HG02571 (cell line): ENCODE results near the gene NINJ1.
"Not testable (repeated sequence)": the region's sequence is repeated elsewhere in the genome, so short reads cannot be mapped to it uniquely, and the experiment has no call there.

Experiments used
- ATAC-seq: cut with Tn5 transposase; IDR thresholded peaks from one replicate; pipeline ENCODE4 v1.9.1; 2021; ENCODE audit warnings: mild to moderate bottlenecking, moderate library complexity; ENCODE audit not compliant: unreplicated experiment

NINJ1 gene

DNA sequence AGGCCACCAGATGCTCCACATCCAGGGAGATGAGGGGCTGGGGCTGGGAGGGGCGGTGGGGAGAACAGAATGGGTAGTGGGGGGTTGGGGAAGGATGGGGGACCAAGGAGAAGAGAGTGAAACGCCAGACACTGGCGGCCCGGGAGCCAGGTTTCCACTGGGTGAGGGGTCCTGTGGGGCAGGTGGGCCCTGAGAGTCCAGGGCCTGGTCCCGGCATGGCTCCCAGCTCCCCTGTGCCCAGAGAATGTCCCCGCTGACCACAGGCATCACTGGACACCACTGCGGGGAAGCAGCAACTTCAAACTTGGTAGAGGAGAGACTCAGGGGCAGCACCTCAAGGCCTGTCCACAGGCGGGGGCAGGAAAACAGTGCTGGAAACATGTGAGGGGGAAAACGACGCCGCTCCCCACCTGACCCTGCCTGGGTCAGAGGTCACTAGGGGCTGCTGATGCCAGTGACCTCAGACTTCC, 13.2 kb downstream of the NINJ1 start:
- no peak for ATAC-seq

DNA sequence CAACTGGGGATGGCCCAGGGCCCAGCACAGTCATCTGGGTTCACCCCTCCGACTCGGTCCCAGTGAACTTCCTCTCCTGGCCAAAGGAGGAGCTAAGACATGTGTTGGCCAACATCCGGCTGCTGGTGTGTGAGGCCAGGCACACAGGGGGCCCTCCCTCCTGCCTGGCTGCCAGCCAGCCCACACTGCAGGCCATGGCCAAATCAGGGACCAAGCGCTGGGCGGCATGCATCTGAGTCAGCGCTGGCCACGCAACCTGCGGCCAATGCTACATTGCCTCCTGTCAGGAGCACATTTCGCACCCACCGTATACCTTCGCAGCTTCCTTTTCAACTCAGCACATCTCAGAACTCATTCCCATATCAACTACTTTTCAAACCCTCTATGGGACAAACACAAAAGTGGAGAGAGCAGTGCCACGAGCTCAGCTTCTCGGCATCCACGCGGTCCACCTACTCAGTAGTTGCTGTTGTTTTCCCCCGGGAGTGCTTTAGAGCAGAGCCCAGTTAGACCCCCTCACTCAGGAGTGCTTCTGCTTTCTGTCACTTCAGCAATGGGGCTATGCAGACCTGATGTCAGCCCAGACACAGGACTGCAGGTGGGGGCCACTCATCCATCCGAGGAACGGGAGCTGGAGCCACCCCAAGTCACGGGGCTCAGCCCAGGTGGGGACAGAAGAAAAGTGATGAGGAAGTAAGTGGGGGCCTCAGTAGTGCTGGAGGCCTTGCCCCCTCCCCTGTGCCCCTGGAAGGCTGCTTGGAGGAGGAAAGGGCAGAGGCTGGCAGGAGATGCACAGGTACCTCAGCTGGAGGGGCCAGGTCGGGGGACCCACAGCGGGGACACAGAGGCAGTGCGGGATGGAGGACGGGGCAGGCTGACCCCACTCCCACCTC, 13.9 kb downstream of the NINJ1 start:
- peak; percentile 89 for ATAC-seq

DNA sequence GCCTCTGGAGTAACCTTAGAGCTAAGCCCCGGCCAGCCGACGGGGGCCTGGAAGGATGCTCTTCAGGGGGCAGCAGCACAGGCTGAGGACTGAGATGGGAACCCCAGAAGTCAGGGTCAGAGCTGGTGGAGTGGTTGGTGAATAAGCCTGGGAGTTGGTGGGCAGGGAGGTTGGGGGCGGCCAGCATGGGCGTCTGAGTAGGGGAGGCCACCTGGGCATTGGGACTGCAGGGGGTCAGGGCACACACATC, 14.4 kb downstream of the NINJ1 start:
- no peak for ATAC-seq

DNA sequence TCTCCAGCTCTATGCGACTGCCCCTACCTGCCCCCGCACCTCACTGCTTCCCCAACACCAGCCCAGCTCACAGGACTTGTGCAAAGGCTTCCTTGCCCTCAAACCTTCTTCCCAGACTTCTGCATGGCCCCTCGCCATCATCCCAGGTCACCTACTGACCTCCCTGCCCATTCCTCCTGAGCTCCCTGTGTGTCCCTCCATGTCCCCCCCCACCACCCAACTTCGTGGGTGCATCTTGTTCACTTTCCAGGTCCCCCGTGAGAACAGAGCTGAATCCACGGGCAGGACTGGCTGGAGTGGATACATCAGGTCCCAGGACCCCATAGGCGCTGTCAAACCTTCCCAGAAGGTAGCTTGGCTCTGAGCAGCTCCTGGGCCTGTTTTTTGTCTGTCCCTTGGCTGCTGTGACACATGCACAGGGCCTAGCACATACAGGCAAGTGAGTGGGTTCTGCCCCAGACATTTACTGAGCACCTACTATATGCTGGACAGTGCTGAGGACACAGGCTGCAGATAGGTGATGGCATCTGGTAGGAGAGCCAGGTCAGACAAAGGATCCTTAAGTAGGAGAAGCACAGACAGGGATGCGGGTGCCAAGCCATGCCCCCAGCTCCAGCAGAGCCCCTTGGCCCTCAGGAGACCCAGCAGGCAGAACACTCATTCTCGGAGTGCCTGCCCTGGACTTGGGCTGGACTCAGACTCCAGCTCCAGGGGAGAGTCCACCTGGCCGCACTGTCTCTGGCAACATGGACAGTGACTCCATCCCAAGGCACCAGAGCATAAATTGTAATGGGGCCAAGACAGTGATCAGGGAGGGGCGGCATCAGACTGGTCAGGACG, 15.0 kb downstream of the NINJ1 start:
- no peak for ATAC-seq

DNA sequence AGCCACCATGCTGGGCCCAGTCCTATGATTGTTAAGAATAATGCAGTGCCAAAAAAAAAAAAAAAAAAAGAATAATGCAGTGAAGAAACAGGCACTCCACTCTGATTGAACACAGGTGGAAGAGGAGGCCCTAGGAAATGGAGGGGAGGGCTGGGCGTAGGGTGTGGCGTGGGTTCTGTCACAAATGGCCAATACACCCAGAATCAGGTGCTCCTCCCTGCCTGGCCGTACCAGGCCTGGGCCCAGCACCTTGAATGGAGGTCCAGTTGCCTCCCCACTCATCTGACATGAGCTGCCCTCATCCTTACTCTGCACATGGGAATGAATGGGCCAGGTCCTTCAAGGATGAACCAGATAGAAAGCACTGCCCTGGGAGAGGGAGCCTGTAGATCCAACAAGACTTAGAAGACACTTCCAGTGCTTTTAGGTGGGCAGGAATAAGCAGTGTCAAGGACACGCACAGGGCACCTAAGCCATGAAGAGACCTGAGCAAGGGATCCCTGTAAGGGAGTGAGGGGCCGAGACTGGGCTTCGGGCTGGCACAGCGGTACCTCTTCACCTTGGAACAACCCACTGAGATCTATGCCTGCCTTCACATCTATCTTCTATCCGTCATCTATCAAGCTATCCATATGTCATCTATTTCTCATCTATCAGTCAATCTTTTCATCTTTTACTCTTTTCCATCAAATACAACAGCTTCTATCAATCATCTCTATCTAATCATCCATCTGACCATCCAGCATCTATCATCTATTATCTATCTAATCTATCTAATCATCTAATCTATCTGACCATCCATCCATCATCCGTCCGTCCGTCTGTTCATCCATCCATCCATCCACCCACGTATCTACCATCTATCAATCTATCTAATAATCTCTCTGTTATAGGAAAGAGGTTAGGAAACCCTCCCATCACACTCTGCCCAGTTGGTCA, 15.9 kb downstream of the NINJ1 start:
- ATAC-seq: no peak

DNA sequence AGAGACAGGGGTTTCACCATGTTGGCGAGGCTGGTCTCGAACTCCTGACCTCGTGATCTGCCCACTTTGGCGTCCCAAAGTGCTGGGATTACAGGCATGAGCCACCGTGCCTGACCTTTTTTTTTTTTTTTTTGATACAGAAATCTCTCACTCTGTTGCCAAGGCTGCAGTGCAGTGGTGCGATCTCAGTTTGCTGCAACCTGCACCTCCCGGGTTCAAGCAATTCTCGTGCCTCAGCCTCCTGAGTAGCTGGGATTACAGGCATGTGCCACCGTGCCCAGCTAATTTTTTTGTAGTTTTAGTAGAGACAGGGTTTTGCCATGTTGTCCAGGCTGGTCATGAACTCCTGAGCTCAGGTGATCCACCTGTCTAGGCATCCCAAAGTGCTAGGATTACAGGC, 16.5 kb downstream of the NINJ1 start:
- ATAC-seq: not testable (repeated sequence)

DNA sequence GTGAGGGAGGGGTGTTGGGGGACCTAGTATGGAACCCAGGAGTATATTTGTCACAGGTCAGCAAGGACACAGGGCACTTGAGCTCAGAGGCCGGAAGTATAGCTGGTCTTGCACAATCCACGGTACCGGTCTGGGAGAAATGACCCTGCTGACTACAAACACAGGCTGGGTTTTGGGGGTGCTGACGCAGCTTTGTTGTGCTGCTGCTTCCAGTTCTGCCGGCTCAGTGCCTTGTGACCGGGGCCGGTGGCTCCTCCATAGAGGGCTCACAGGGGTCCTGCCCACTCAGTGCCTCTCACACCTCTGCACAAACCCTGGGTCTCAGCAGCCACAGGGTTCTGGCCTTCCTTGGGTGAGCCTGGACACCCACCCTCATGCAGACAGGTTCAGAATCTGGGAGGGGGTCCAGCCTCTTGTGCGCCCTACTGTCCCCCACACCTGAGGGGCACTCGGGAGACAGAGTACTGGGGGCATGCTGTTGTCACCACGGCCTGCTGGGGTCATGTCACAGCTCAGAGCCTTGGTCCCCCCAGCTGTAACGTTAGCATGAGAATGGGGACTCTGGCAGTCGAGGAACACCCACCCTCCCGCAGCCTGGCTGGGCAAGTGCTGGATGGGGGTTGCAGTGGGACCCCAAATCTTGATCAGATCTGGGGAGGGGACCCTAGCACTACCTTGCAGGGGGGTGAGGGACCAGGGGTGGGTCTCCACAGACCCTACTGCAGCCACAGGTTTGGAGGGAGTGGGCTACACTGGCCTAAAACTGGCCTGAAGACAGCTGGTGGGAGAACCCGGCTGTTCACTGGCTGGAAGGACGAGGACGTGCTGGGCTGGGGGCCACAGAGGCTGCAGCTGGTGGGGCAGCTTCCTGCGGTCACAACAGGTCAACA, 17.7 kb downstream of the NINJ1 start:
- no peak for ATAC-seq

DNA sequence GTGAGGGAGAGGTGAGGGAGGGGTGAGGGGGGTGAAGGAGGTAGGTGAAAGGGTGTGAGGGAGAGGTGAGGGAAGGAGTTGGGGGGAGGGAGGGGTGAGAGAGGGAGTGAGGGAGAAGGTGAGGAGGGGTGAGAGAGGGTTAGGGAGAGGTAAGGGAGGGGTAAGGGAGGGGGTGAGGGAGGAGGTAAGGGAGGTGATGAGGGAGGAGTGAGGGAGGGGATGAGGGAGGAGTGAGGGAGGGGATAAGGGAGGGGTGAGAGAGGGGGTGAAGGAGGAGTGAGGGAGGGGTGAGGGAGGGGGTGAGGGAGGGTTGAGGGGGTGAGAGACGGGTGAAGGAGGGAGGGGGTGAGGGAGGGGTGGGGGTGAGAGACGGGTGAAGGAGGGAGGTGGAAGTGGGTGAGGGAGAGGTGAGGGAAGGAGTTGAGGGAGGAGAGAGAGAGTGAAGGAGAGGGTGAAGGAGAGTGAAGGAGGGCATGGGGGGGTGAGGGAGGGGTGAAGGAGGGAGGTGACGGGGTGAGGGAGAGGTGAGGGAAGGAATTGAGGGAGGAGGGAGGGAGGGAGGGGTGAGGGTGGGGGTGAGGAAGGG, 18.5 kb downstream of the NINJ1 start:
- no peak for ATAC-seq

DNA sequence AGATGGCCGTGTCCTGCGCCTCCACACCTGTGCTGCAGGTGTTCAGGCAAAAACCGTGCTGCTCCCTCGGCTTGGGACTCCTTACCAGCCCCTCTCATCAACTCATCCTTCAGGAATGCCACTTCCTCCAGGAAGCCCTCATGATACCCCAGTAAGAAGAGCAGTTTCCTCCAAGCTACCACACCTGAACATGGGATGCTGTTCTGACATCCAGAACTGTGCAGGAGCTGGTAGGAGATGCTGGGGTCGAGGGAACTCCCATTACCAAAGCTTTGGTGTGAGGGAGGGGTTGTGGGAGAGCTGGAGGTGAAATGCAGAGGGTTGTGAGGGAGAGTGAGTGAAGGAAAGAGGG, 19.1 kb downstream of the NINJ1 start:
- no peak for ATAC-seq

DNA sequence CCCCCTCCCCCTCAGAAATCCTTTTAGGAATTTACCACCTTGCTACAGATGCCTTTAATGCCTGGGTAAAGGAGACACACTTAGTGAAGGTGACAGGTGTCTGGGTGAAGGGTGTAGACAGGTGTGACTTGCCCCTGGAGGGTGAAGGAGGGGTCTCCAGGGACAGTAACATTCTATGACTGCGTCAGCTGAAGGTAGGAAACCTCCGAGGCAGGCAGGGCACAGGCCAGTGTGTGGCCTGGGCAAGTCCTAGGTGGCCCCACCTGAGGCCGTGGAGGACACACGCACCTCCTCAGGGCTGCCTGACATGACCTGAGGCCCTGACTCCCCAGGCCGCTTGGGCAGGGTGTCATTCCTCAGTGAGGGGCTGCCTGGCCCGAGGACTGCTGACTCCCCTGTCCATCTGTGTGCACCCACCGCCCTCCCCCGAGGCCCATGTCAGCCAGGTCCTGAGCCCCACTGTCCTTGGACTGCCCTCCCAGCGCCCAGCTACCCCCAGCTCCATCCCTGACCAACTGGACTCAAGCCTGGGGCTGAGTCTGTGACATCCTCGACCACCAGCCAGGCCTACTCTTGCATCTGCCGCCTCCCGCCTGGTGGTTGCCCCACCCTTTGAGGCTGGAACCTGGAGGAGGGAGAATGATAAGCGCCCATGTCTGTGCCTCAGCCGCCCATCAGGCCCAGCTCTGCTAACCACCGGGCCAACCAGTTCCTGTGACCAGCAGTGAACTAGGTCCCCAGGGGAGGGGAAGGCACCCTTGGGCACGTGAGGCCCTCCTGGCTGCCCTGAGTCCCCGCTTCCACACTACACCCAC, 19.7 kb downstream of the NINJ1 start:
- ATAC-seq: no peak

DNA sequence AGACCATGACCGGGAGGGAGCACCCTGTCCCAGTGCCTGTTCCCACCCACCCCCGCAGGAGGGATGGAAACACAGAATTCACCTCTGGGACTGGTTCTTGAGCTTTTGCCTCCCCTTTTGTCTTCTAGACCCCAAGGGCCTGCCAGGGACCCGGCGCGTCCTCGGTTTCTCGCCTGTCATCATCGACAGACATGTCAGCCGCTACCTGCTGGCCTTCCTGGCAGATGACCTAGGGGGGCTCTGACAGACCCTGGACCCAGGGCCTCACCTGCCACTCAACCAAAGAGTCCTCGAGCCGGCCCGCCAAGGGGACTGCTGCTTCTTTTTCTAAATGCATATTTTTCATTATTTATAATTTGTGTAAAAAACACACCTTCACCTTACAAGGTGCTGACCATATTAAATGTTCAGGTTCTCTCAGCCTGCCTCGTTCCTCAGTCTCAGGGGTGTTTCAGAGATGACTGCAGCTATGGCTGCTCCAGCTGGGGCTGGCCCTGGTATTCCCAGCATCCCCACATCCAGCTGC, 21.1 kb downstream of the NINJ1 start:
- no peak for ATAC-seq

DNA sequence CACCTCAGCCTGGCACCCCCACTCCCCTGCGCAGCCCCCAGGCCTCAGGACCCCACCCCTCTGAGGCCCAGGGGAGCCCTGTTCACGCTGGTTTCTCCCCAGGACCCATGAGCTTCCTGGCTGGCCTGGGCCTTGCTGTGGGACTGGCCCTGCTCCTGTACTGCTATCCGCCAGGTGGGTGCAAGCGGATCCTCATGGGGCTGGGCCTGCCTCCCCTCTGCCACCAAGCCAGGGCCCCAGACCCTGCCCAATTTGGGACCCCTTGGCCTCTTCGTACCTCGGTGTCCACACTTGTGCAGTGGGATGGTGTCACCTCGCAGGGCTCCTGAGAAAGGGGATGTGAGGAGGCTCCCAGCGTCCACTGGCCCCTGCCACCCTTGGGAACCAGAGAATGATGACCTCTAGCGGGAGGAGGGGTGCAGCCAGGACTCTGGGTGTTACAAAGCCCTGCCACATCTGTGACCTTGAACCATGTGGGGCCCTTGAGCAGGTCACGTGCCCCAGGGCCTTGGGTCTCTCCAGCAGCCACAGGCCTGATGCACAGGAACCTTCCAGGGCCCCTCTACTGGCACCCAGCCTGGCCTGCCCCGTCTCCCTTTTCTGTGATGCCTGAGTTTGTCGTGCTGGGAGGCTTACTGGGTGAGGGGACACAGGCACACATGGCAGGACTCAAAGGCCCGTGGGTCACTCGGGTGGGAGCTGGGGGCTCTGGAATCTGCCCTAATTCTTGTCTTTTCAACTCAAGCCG, 21.8 kb downstream of the NINJ1 start:
- no peak for ATAC-seq

DNA sequence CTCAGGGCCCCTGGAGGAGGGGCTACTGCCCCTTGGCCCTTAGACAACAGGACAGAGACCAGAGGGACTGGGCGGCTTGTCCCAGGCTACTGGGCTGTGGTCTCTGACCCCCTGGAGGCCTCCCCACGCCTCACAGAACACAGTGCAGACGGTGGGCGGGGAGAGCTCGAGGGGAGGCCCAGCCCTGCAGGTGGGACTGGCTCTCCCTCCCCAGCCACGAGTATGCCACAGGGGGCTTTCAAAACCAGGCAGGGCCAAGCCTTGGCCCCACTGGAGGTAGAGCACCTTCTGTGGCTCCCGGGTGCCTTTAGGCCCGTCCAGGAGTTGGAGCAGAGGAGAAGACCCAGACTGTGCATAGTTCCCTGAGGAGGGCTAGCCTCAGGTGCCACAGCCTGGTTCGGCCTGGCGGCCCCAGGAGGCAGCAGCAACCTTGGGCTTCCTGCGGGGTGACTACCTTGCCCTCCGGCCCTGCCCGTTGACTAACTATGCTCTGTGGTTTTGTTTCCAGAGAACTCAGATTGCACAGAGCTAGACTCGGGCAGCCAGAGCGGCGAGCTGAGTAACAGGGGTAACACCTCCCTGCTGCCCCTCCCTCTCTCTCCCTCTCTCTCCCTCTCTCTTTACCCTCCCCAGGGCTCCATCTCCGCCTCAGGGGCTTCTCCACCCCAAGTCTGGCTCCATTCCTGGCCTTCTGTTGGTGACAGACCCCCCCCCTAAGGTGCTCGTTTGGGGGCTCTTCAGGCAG, 22.5 kb downstream of the NINJ1 start:
- no peak for ATAC-seq

DNA sequence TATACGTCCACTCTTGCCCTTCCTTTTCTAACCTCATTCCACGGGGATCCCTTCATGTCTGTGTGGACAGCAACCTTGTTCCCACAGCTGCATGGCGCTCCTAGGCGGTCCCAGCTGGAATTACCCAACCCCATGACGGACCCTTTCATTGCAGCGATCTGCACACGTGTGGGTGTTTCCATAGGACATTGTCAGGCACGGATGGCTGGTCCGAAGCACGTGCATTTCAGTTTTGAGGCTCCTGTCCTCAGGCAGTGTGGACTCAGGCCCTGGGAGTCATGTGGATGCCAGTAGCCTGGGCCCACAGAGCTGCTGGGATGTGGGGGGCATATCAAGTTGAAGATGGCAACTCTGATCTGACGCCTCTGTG, 23.1 kb downstream of the NINJ1 start:
- ATAC-seq: no peak

DNA sequence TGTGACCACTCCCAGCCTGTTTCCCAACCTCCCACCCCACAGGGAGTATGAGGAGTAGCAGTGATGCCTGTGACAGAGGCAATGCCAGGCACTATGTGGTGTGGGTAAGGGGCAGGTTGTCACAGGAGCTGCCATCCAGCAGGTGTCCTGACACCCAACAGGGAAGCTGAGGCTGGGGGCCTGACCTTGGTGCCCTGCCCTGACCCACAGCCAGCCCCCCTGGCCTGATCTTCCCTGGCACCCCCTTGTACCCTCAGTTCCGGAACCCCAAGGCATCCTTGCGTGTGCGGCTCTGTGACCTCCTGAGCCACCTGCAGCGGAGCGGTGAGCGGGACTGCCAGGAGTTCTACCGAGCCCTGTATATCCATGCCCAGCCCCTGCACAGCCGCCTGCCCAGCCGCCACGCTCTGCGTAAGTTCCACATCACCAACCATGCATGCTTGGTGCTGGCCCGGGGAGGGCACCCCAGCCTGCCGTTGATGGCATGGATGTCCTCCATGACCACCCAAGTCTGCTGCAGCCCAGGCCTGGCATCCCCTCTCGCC, 23.7 kb downstream of the NINJ1 start:
- ATAC-seq: no peak

DNA sequence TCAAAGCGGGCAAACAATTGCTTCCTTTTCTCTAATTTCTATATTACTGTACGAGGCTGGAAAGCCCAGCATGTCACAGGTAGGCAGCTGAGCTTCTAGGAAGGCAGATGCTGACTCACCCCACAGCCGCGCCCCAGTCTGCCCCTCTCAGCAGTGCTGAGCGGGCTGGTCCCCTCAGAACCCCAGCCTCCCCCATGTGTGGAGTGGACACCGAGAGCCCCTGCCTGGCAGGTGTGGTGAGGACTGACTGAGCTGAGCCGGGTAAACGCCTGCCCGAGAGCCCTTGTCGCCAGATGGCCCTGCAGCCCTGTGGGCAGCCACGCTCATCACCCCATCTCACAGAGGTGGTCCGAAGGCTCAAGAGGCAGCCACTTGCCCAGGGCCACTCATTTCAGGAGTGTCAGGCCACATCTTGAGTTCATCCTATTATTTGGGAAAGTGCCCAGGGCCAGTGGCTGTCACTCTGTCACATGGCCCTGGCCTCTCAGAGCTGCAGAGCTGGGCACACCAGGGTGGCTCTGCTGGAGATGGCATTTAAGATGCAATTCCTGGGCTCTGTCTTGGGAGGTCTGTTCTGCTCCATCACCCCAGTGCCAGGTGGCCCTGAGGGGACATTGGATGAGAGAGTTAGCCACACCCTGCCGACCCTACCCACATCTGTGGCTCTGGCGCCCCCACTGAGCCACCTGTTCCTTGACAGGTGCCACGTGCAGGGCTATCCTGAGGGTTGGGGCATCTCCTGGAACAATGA, 25.6 kb downstream of the NINJ1 start:
- no peak for ATAC-seq

DNA sequence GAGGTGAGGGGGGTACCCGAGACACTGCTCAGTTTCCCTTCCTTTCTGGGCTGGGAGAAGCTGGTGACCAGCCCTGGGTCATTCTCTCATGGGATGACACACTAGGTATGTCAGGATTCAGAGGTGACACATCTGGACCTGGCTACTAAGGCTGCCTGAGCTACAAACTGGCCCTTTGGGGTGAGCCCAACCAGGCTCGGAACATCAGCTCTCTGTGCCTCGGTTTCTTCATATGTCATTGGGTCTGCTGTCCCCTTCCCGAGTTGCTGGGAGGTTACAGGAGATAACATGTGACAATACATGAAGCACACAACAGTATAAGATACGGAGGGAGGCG, 26.3 kb downstream of the NINJ1 start:
- ATAC-seq: no peak
